Endothelial cell of umbilical vein (primary cell): ENCODE measurements around the gene IL9. TPM values are rescaled to one million over a fixed set of nuclear protein-coding genes. Genes with fewer than 3 reads are reported as not detected.

Experiments
- BruUV-seq: library from RNA; stranded (reverse); fragments of 400-500 nt; replicated peaks from 2 replicates; lab custom pipeline; 2021; lab: Mats Ljungman, UMichigan
- CTCF ChIA-PET: fragments of 300-600, 350-600 bp; sonication (Branson Sonifier 250); formaldehyde crosslinking; loops from one replicate; lab custom pipeline; 2021; ENCODE audit warnings: antibody characterized with exemption, inconsistent platforms; lab: Charles Lee
- POLR2A ChIA-PET: fragments of 300-600, 350-600 bp; sonication (Branson Sonifier 250); formaldehyde crosslinking; loops from one replicate; lab custom pipeline; 2021; ENCODE audit warnings: antibody characterized with exemption, inconsistent platforms; lab: Charles Lee
- DNase-seq: peaks from one replicate; pipeline ENCODE4 v3.0.0-alpha.2; 2011; ENCODE audit warnings: low read depth, low spot score
- FAIRE-seq: peaks from 2 replicates; lab custom pipeline; 2011; peaks lifted over from hg19 to GRCh38; lab: Jason Lieb, UNC
- H2AFZ ChIP-seq: 2 replicates; pipeline ENCODE4 v1.6.0; 2012; ENCODE audit warnings: low read depth, low read length, control low read depth, inconsistent platforms
- H3K27ac ChIP-seq: 2 replicates; pipeline ENCODE4 v1.5.1; 2011; ENCODE audit warnings: low read depth, mild to moderate bottlenecking, control low read depth, low read length, moderate library complexity; ENCODE audit not compliant: insufficient read depth
- H3K27me3 ChIP-seq, 2 experiments: 2 replicates each; pipeline versions ENCODE4 v1.6.0 to v1.6.1; 2011; ENCODE audit warnings: low read length in 2 of 2, mixed read lengths in 1 of 2; ENCODE audit not compliant: control insufficient read depth in 2 of 2, insufficient read depth in 2 of 2
- H3K36me3 ChIP-seq, 2 experiments: 2 replicates in 1 of 2; 3 replicates in 1 of 2; pipeline ENCODE4 v1.5.1; 2011; ENCODE audit warnings: low read length in 2 of 2, mild to moderate bottlenecking in 1 of 2, moderate library complexity in 1 of 2; ENCODE audit not compliant: control insufficient read depth in 2 of 2, insufficient read depth in 2 of 2; ENCODE audit errors: extremely low read depth in 1 of 2
- H3K4me1 ChIP-seq: 3 replicates; pipeline ENCODE4 v1.5.1; 2011; ENCODE audit warnings: mild to moderate bottlenecking, low read length; ENCODE audit not compliant: control insufficient read depth, insufficient read depth; ENCODE audit errors: extremely low read depth
- H3K4me2 ChIP-seq: 2 replicates; pipeline ENCODE4 v1.6.1; 2011; ENCODE audit warnings: low read length, control low read depth, mixed read lengths; ENCODE audit not compliant: insufficient read depth
- H3K4me3 ChIP-seq, 3 experiments: fragments of 200-600 bp in 1 of 3; sonication (generic), shearing (Covaris generic) in 1 of 3; replicated peaks in 1 of 3; 2 replicates each; pipeline ENCODE4 v1.5.1; 2011 to 2016; ENCODE audit warnings: control low read depth in 3 of 3, low read length in 3 of 3, mild to moderate bottlenecking in 2 of 3, inconsistent platforms in 1 of 3, low read depth in 1 of 3, moderate library complexity in 1 of 3; ENCODE audit not compliant: insufficient read depth in 1 of 3
- H3K79me2 ChIP-seq: 2 replicates; pipeline ENCODE4 v1.6.0; 2012; ENCODE audit warnings: low read length, inconsistent platforms; ENCODE audit not compliant: control insufficient read depth, insufficient read depth
- H3K9ac ChIP-seq: replicated peaks from 2 replicates; pipeline ENCODE3; 2011; ENCODE audit warnings: low read length, control low read depth; ENCODE audit not compliant: insufficient read depth; ENCODE audit errors: extremely low read depth
- H3K9me1 ChIP-seq: replicated peaks from 3 replicates; pipeline ENCODE4 v1.6.0; 2011; ENCODE audit warnings: mild to moderate bottlenecking, low read length; ENCODE audit not compliant: control insufficient read depth, insufficient read depth; ENCODE audit errors: extremely low read depth
- H3K9me3 ChIP-seq: replicated peaks from 2 replicates; pipeline ENCODE4 v1.5.1; 2012; ENCODE audit warnings: low read length, inconsistent platforms; ENCODE audit not compliant: control insufficient read depth, insufficient read depth
- H4K20me1 ChIP-seq: replicated peaks from 2 replicates; pipeline ENCODE3; 2011; ENCODE audit warnings: mild to moderate bottlenecking, low read length; ENCODE audit not compliant: control insufficient read depth, insufficient read depth; ENCODE audit errors: extremely low read depth
- EZH2 ChIP-seq: IDR thresholded peaks from 2 replicates; pipeline ENCODE4 v1.6.1; 2012; ENCODE audit warnings: borderline replicate concordance, low read depth, mild to moderate bottlenecking, moderate library complexity, low read length, inconsistent platforms; ENCODE audit not compliant: severe bottlenecking
- FOS ChIP-seq: IDR thresholded peaks from 2 replicates; pipeline ENCODE4 v1.6.1; 2011; ENCODE audit warnings: mild to moderate bottlenecking, low read length, moderate library complexity, borderline replicate concordance; ENCODE audit not compliant: insufficient read depth
- GATA2 ChIP-seq: IDR thresholded peaks from 2 replicates; pipeline ENCODE4 v1.7.0; 2011; ENCODE audit warnings: low read depth, mild to moderate bottlenecking, moderate library complexity, mixed read lengths, low read length; ENCODE audit not compliant: insufficient read length, insufficient read depth
- JUN ChIP-seq: IDR thresholded peaks from 2 replicates; pipeline ENCODE4 v1.6.1; 2011; ENCODE audit warnings: borderline replicate concordance, low read depth; ENCODE audit not compliant: insufficient read length, insufficient read depth
- MYC ChIP-seq: IDR thresholded peaks from one replicate; pipeline ENCODE4 v1.6.1; 2011; ENCODE audit warnings: mild to moderate bottlenecking, low read depth, low read length
- POLR2A ChIP-seq: IDR thresholded peaks from 2 replicates; pipeline ENCODE4 v1.6.1; 2012; ENCODE audit warnings: low read depth, mild to moderate bottlenecking, control low read depth, low read length
- POLR2AphosphoS5 ChIP-seq: IDR thresholded peaks from 2 replicates; pipeline ENCODE4 v1.6.1; 2012; ENCODE audit warnings: low read depth, mild to moderate bottlenecking, control low read depth, low read length, moderate library complexity; ENCODE audit not compliant: insufficient read depth
- dilution Hi-C: fragments of 300-500 bp; cut with MboI; formaldehyde crosslinking; loops from one replicate; pipeline ENCODE4 v1.15.0; 2019; ENCODE audit warnings: low sequenced_read_pairs; ENCODE audit not compliant: extremely low pct_ligation_motif_present
- intact Hi-C: fragments of 100-400 bp; cut with micrococcal nuclease; formaldehyde crosslinking; loops from one replicate; pipeline ENCODE4 v1.10.0; 2022
- polyA plus RNA-seq, 4 experiments: library from polyadenylated mRNA; depleted of rRNA in 3 of 4; stranded (reverse) in 3 of 4; unstranded in 1 of 4; fragments of >200 nt; gene quantifications; 2 replicates each; pipeline versions ENCODE4 v1.2.1 to v1.2.3, GENCODE V29; 2011 to 2012; ENCODE audit warnings: missing spikeins in 1 of 4
- total RNA-seq: library from RNA; stranded (reverse); gene quantifications from 2 replicates; pipeline ENCODE4 v1.2.3, GENCODE V29; 2021
- TF ChIP-seq, protein P1 (sequence below), 2 donors: IDR thresholded peaks; 1 replicate in 1 of 2; 2 replicates in 1 of 2; pipeline ENCODE4 v1.5.1; 2011; ENCODE audit warnings: low read length in 2 of 2, mild to moderate bottlenecking in 2 of 2, moderate library complexity in 2 of 2, control low read depth in 1 of 2, inconsistent platforms in 1 of 2, low read depth in 1 of 2; ENCODE audit not compliant: insufficient read depth in 1 of 2; ENCODE audit errors: extremely low read depth in 1 of 2
- TF ChIP-seq, protein P2 (sequence below): IDR thresholded peaks from 2 replicates; pipeline ENCODE4 v1.6.1; 2011; ENCODE audit not compliant: insufficient read depth, insufficient read length

Gene IL9
- total and polyA plus RNA-seq, 2 donors (not counting 3 experiments of a cell fraction or from before 2014, with no cell fraction given) = not detected

DNA sequence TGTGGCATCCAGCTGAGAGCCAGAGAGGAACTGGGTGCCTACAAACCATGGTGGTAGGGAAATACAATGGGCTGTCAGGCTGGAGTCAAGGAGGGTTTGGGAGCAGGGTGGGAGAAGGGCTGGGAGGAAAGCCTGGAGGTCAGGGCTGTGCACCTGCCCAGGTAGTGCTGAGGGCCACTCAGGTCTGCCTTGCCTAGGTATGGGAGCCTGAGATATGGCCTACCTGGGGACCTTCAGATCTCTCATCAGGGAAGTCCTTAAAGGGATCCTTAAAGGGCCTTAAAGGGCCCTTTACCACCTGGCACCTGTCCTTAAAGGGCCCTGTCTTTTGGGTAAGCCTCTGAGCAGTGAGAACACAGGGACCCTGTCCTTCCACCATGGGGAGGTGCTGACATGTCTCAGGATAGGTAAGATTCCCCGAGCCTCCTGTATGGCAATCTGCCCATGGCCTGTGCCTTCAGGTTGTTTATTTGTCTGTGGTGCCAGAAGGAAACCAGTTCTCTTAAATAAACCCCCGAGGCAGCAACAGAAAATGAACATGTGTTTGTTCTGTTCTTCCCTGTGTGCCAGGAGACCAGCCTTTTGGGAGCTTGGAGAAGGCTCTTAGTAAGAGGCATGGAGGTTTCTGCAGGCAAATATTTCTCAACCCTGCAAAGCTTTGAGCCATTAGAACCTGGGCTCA lies 37.9 kb downstream of the IL9 start:
- TF ChIP-seq, protein P1, sequence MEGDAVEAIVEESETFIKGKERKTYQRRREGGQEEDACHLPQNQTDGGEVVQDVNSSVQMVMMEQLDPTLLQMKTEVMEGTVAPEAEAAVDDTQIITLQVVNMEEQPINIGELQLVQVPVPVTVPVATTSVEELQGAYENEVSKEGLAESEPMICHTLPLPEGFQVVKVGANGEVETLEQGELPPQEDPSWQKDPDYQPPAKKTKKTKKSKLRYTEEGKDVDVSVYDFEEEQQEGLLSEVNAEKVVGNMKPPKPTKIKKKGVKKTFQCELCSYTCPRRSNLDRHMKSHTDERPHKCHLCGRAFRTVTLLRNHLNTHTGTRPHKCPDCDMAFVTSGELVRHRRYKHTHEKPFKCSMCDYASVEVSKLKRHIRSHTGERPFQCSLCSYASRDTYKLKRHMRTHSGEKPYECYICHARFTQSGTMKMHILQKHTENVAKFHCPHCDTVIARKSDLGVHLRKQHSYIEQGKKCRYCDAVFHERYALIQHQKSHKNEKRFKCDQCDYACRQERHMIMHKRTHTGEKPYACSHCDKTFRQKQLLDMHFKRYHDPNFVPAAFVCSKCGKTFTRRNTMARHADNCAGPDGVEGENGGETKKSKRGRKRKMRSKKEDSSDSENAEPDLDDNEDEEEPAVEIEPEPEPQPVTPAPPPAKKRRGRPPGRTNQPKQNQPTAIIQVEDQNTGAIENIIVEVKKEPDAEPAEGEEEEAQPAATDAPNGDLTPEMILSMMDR (IDR thresholded peaks at IDR 0.05; ENCODE audit: extremely low read depth in 1 of 2, insufficient read depth in 1 of 2, low read depth in 1 of 2, low read length in 2 of 2) = no peak
- TF ChIP-seq FOS (no peak), EZH2 (no peak), POLR2A (no peak), JUN (no peak), POLR2AphosphoS5 (no peak), GATA2 (no peak), MYC (no peak)
- TF ChIP-seq, protein P2, sequence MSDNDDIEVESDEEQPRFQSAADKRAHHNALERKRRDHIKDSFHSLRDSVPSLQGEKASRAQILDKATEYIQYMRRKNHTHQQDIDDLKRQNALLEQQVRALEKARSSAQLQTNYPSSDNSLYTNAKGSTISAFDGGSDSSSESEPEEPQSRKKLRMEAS = no peak
- Histone ChIP-seq H2AFZ (no peak overlapping the region), H3K27me3 (peaks cover 0 to 2% of the 10 kb centered on the region in 2 experiments), H3K9me1 (no peaks in the 10 kb centered on the region), H4K20me1 (no peaks in the 10 kb centered on the region), H3K4me2 (no peak overlapping the region), H3K4me1 (no peaks in the 10 kb centered on the region), H3K9ac (no peak overlapping the region), H3K36me3 (no peaks in the 10 kb centered on the region), H3K27ac (no peak overlapping the region), H3K4me3 (no peak overlapping the region), H3K79me2 (no peaks in the 10 kb centered on the region), H3K9me3 (no peaks in the 10 kb centered on the region)
- BruUV-seq = no TSS peak
- dilution Hi-C loops = no loop called here
- FAIRE-seq (no peak), DNase-seq (no peak)
- ChIA-PET CTCF (no interaction called here), POLR2A (no interaction called here)
- intact Hi-C loops = no loop called here
